GM19397 (cell line): Measurements from ENCODE around the gene PDGFD.
A peak's percentile ranks its signal among the peaks of the same experiment; 100 is the strongest.

Source experiments
- ATAC-seq: cut with Tn5 transposase; IDR thresholded peaks from one replicate; pipeline ENCODE4 v1.9.1; 2021; ENCODE audit warnings: mild to moderate bottlenecking, moderate library complexity; ENCODE audit not compliant: unreplicated experiment

The PDGFD gene

DNA sequence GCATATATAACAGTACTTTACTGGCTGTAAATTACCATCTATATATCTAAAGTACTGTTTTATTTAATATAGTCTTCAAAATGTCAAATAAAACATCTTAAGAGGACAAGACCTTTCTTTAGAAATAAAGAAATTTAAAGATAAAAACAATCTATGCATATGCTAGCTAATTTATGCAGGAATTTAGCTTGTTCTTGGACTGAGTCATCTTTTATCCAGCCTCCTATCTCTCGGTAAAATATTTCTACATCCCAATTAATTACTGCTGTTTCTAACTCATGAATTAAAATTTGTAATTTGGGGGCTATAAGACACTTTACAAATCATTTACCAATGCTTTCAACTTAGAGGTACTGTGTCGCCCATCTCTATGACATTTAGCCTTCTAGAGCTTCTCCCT lies 200.3 kb downstream of the PDGFD start:
- no peak for ATAC-seq

DNA sequence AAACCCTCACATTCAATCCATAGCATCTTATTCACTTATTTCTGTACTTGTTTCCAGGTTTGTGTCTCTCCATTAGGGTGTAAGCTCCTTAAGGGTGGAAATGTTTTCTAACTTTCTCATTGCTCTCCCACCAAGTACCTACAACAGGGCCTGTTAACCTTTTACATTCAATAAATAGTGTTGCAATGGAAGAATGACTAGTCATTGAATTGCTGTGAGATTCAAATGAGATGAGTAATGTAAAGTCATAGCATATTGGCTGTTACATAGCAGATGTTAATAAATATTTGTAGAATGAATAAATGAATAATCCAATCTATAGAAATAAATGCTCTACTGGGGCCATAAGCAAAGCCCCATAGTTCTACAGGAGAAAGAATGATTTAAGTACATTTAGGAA lies 202.9 kb downstream of the PDGFD start:
- ATAC-seq: no peak

DNA sequence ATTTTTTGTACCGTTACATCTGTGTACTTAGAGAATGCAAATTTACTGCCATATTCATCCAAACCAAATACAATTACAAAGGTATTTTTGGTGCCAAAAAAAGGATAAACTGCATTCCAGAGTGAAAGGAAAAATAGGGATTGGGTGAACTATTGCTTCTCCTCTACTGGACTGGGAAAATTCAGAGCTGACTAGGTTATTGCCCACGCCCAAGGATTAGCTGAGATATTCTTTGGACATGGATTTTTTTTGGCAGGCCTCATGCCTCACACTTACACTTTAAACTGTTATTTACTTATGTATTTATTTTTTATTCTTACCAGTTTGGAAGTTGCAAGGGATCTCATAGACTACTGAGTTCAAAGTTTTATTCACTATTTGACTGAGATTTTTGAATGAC lies 203.8 kb downstream of the PDGFD start:
- ATAC-seq: no peak

DNA sequence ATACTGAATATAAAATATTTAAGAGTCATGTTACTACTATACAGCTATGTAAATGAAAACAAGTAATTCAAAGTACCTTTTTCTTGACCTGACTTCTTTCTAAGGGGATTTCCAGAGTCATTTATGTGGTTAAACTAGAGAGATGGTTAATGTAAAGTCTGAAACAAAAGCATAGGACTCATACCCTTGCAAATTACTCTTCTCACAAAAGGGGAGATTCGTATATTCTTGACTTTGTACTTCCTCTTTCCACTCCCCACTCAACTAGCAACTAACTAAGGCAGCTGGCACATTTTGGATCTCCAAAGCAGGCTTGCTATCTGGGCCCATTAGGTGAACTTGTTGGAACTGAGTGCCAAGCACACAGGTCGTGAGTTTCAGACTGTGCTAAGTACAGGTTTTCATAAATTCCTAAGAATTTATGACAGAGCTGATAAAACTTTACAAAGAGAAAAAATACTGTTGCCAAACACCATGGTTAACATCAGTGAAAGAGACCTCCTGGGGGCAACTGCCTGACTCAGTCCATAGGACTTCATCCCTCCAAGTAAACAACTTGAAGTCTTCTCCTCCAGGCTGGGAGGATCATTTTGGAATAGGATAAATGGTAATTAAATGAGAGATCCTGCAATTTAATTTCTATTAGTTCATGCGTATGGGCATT lies 204.5 kb downstream of the PDGFD start:
- ATAC-seq: peak; percentile 98

DNA sequence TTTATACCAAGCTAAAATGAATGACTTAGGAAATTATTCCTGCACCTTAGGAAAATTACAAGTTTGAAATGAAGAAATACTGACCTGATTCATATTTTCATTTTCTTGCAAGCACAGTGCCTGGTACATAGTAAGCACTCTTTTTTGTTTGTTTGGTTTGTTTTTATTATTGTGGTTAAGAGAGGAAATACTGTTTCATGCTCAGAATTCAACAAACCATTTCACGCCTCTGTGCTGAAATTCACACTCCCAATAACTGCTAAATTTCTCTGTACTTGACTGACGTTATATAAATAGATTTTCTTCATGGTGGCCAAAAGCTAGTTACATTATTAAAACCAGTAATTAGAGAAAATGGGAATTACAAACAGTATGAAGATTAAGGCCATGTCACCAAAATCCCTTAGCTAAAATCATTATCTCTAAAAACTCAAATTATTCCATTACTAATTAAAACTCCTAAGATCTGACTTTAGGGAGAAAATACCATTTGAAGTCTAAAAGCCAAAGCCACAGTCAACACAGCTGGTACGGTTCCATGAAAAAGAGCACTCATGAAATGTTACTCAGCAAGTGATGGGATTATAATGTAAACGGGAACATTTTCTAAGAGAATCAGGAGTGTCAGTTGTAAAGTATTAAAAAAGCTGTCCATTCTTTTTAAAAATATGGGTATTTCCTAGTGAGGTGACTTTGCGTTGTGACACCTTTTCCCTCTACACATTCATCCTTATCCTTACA lies 205.3 kb downstream of the PDGFD start:
- no peak for ATAC-seq

DNA sequence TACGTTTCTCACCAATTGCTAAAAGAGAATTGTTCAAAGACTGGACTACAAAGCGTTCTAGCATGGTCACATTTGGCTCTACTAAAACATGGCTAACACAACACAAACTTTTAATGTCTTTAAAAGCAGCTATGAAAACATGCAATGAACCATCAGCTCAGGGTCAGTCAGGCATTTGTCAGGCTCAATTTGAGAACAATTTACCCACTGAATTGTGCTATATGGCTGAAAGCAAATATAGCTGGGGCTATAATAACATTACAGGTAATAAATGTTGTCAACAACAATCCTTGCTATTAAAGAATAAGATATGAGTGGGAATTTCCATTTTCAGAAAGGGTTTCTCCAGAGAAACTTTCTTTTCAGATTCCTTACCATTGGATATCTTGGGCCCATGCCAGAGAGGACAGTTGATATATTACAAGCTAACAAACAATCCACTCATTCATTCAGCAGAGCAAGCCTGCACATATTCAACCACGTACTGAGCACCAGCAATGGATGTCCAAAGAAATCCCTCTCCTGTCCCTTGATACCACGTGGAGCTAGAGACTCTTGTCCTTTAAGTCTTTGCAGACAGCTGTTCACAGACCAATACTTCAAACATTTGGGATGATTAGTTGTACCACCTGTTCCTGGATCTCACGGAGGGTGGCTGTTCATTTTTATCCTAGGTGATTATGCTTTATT lies 210.0 kb downstream of the PDGFD start:
- no peak for ATAC-seq

DNA sequence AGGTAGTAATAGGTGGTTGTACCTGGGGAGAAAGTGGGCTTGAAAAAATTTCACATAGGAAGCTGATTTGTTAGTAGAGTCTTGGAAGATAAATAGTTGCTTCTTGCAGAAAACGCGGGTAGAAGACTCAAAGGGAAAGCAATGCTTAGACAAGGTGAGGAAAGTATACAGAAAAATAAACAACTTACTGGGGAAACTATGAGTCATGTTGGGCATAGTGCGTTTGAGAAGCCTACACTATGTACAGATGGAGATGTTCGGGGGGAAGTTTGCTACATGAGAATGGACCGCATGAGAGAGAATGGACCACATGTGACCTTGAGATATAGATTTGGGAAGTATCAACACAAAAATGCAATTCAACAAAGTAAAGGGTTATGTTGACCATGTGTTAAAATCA lies 214.2 kb downstream of the PDGFD start:
- ATAC-seq: no peak

DNA sequence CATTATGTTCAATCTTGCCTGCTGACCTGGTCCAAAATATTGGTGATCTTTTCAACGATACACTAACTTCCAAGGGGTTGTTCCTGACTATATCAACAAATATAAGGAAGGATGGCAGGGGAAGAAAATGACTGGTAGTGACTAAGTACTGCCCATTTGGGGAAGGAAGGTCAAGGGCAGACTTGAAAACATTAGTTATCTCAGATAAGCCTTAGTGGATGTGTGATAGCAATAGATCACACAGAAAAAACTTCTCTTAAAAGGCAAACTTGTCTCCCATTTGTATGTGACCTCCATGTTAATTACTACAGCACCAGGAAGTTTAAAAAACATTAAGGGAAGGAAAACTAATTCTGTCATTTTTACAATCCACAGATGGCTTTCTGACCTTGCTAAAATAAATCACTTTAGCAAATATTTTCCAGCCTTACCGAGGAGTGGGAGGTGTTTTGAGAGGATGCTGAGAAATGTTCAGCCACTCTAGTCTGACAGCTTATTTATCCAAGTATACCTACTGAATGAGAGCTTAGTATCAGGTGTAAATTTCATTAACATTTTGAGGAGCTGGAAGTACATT lies 215.7 kb downstream of the PDGFD start:
- no peak for ATAC-seq

DNA sequence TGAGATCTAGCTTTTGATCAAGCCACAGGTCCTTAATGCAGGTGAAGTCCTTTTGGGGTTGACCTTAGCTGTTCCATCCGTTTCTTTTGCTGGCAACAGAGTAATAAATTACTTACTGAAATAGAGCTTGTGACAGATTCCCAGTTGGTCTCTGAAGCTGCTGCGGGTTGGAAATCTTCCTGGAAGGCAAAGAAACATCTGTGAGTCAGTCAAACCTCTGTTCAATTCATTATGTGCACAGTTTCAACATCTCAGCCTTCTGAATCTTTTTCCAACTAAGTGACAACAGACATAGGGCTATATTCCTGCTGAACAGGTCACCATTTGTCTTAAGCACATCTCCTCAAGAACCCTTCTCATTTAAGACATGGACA lies 216.4 kb downstream of the PDGFD start:
- no peak for ATAC-seq

DNA sequence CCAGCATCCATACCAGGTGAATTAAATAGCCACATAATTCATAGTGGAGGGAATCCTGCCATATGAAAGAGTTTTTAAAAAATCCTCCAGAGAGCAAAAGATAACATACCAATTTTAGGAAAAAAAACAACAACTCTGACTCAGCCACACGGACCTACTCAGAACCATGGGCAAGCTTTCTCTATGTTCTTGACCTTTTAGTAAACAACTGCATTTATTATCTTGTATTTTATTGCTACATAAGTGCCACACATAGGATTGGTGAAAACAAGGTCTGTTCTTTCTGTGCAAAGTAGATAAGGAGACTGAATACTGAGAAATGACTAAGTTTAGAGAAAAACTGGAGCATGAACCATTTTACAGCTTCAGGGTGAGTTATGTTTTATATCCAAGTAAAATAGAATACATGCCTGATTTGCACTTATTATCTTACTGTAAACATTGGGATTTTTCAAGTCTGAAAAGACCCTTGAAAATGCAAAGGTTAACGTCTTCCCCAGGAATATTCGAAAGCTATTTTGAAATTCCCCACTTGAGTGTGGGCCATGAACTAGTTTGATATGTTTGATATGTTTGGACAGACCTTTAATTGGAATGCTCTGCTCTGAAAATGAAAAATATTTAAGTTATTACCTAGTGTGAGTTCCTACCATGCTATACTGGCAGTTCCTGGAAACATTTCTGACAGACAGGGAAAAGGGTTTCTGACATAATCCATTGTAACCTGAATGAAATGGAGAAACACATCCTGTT lies 217.0 kb downstream of the PDGFD start:
- no peak for ATAC-seq

DNA sequence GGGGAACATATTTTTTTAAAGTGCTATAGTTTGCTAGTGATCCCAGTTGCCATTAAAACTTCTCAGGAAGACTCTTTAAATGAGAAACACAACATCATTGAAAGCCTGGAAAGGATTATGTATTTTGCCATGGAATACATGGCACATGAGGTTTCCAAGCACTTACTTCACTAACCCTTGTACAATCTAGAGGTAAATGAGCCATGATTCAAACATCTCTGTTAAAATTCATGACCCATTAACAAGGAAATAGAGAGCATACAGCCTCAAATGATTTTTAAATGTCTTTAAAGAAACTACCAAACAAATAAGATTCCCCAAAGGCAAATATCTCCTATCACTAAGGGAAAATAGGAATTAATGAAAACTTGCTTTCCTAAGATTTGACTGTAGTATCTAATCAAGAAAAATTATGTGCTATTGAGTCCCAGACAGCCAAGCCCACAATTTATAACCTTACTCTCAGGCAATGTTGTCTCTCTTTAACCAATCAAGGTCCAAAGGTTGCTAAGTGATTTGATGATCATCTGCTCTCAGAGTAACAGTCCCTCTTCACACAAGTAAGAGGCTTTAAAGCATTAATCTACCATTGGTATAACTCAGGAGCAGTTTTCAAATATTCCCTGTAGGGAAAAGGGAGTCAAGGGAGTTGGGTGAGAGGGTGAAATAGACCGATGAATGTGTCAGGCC lies 219.6 kb downstream of the PDGFD start:
- no peak for ATAC-seq

DNA sequence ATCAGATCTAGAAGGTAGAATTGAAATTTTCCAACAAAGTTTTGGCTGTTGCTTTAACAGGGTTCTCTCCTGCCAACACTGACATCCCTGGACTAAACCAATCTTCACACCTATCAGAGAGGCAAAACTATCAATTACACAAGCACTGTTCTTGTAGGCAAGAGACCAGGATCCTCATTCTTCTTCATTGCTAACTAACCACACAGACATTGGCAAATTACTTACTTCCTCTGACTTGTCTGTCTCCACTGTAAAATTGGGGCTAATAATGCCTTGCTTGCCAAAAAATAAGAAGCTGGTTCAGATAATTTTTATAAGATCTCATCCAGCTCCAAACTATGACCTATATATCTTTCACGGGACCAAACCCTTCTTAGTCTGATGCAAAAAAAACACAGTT lies 221.3 kb downstream of the PDGFD start:
- no peak for ATAC-seq

DNA sequence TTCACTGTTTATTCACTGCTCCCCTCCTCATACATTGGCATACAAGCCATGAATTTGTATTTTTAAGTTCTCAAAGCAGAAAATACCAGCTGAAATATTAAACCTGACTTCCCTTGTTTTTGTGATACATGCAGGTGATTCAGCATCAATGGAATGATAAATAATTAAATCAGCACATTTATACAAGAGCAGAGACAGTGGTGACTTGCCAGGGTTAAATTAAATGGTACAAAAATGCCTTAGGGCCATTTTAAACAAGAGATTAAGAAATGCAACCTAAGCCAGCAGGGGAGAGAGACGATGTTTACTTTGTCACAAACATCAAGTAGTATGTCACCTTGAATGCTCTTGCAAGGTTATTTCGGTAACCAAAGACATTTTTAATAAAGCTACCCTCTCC lies 223.4 kb downstream of the PDGFD start:
- ATAC-seq: no peak

DNA sequence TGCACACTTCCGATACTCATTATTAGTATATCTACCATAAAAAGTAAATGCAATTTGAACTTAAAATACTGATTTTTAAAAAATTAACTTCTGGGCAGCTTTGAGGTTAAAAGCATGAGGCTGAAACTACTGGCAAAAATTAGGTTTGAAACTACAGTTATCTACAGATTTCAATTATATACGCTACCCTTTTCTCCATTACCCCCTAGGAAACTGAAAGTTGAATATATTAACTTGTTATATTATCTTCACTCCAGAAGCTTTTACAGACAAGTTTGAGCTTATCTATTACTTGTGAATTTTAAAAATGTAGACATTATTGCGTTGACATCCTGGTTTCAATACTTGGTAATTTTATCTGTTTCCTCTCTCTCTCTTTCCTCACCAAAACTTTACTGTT lies 224.3 kb downstream of the PDGFD start:
- ATAC-seq: no peak

DNA sequence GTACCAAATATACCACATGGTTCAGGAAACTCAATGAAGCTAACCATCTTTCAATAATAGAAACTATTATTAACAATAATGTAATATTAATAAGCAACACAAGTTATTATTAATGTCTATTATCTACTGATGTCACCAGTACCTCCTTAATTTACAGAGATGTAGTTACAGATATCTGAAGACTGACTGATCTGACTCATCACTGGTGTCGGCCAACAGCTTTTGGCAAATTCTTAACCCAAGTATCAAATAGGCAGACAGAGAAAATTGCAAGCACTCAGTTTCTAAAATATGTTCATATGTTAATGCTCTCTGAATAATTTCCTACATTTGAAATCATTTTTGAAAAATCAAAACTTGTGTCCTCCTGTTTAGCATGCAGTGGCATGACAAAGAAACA lies 227.9 kb downstream of the PDGFD start:
- ATAC-seq: no peak

DNA sequence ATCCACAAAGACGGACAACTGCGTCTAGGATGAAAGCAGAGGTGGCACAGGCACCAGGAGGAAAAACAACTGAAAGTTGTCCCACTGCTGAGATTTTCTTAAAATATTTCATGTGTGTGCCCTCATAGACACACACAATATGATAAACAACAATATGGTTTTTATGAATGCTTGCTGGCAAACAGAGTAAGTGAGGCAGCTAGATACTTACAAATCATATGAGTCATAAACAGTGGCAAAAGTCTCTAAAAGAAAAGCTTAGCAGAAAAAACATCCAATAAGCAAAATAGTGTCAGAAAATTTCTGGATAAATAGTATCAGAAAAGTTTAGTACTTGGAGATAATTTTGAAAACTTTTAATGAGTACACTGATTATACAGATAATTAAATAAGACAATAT lies 228.7 kb downstream of the PDGFD start:
- ATAC-seq: no peak

DNA sequence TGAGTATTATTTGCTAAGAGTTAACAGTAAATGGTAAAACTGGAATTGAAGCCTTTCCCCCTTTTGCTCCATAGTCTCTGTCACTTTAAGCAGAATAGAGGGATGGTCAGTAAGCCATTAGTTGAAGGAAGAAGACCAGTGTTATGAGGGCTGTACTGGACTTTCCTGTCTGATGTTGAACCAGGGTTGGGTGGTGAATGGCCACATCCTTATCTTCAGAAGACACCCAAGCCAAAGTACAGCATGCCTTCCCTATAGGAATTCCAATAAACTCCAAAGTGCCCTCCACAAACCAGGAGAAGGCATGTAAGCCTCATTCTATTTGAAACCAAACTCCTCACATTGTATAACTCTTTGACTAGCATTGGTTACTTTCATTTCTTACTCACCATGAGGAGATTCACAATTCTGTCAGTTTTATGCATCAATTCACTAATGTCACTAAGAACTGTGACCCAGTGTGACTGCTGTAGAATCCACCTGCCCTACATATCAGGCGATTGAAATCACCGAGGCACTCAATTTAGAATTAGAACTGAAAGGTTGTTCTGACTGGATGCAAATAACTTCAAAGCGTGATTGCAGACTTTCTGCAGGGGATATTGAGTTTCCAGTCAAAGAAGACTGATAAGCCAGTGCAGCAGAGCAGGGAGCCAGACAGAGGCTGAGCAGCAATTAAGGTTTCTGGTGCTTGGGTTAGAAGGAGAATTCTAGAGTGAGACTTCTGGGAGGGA lies 234.6 kb downstream of the PDGFD start:
- ATAC-seq: peak; percentile 95

DNA sequence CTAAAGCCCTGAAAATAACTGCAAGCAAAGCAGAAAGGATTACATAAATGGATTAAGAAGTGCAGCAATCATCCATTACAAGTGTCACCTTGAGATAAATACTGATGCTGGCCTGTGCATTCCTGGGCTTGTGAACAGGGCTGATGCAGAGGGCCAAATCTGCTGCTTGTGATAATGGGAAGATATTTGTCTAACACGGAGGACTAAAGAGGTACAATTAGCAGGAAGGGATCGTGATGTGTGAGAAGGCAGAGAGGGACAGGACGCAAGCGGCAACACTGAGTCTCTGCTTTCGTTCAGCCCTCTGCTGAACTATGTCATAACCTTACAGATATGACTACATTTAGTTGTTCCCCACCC lies 235.2 kb downstream of the PDGFD start:
- peak; percentile 3 for ATAC-seq

DNA sequence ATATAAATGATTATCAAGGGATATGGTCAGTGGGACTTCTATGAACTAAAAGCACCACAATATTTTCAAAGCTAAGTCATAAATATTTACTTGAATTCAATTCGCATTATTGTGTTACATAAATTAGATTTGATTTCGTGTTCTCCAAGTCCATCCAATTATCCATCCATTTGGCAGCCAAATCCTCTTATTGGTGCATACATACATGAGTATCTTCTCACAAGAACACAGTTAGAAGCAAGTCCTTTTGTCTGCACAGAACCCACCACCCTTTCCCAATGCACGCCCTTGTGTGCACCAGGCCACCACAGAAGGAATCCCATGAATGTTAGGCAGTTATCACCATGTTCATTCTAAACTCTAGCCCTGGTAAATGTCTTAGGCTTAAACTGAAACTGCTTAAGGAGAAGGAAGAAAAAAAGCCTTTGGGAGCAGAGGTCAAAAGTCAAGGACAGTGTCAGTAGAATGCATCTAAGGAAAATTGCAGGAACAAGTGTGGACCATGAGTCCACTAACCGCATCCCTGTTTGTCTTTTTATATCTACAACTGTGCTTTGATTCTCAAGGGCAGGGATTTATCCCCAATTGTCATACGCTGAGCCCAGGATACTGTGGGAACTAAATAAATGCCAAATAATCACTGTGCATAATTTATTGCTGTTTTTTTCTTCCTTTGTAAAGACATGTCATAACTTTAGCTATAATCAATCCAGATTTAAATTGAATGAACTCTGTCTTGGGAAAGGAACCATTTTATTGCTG lies 235.7 kb downstream of the PDGFD start:
- no peak for ATAC-seq
